Nucleus accumbens (tissue), 56 donors: ENCODE data around the gene RNF217.
"Not testable (repeated sequence)": the region's sequence is repeated elsewhere in the genome, so short reads cannot be mapped to it uniquely, and the experiment has no call there.

ENCODE experiments used
- DNase-seq, 56 donors: peaks; one replicate each; lab custom pipeline; 2025; lab: John Stamatoyannopoulos, UW

The RNF217 gene

GRCh38 chr6:124961777-124962638 lies at the start of gene RNF217:
Gene RNF217 (plus strand): TSS chr6:124962437. CDS start chr6:124962545, 108 bp downstream.
- DNase-seq: peak in 51 of 56 donors; percentile 22 to 78 (median 58)

- DNase-seq: no peak
Measured at GRCh38 chr6:124913056-124913455, 49.2 kb upstream of the RNF217 start.

GRCh38 chr6:124917769-124918168 lies 44.5 kb upstream of the RNF217 start:
- DNase-seq: no peak

- not testable (repeated sequence) for DNase-seq
Measured at GRCh38 chr6:124919703-124920102, 42.5 kb upstream of the RNF217 start.

- no peak for DNase-seq
Measured at GRCh38 chr6:124924333-124924759, 37.9 kb upstream of the RNF217 start.

GRCh38 chr6:124926435-124926834 lies 35.8 kb upstream of the RNF217 start:
- no peak for DNase-seq

- DNase-seq: no peak
Measured at GRCh38 chr6:124927806-124928205, 34.4 kb upstream of the RNF217 start.

- DNase-seq: no peak
Measured at GRCh38 chr6:124928851-124929250, 33.4 kb upstream of the RNF217 start.

- no peak for DNase-seq
Measured at GRCh38 chr6:124937645-124938044, 24.6 kb upstream of the RNF217 start.

GRCh38 chr6:124941259-124941658 lies 21.0 kb upstream of the RNF217 start:
- DNase-seq: no peak

- no peak for DNase-seq
Measured at GRCh38 chr6:124943658-124944057, 18.6 kb upstream of the RNF217 start.

GRCh38 chr6:124947971-124948451 lies 14.2 kb upstream of the RNF217 start:
- no peak for DNase-seq

- no peak for DNase-seq
Measured at GRCh38 chr6:124949706-124950105, 12.5 kb upstream of the RNF217 start.

- no peak for DNase-seq
Measured at GRCh38 chr6:124953808-124954207, 8.4 kb upstream of the RNF217 start.

- DNase-seq: no peak
Measured at GRCh38 chr6:124955108-124955856, 7.0 kb upstream of the RNF217 start.

- DNase-seq: no peak
Measured at GRCh38 chr6:124956018-124956417, 6.2 kb upstream of the RNF217 start.

GRCh38 chr6:124958149-124958548 lies 4.1 kb upstream of the RNF217 start:
- no peak for DNase-seq

- no peak for DNase-seq
Measured at GRCh38 chr6:124958759-124959354, 3.4 kb upstream of the RNF217 start.

GRCh38 chr6:124960757-124961463 lies 1.3 kb upstream of the RNF217 start:
- no peak for DNase-seq

- DNase-seq: no peak
Measured at GRCh38 chr6:124961464-124961776, 817 bp upstream of the RNF217 start.
